GM23338 (cell line): ENCODE results near the gene RAD51B. TPM values are rescaled to one million over a fixed set of nuclear protein-coding genes. Genes with fewer than 3 reads are reported as not detected.

Experiments
- ATAC-seq: fragments of 200-7000 bp; cut with Tn5 transposase; 3 replicates; pipeline ENCODE4 v1.9.1; 2020
- DNase-seq: peaks from one replicate; pipeline ENCODE4 v3.0.0-alpha.2; 2015; ENCODE audit warnings: low spot score
- H2AFZ ChIP-seq: fragments of 200-600 bp; sonication (generic); 2 replicates; pipeline ENCODE4 v1.8.0; 2016; ENCODE audit warnings: antibody characterized with exemption, mild to moderate bottlenecking, moderate library complexity
- H3F3A ChIP-seq: fragments of 200-600 bp; sonication (generic); replicated peaks from 2 replicates; pipeline ENCODE4 v1.8.0; 2017; ENCODE audit warnings: antibody characterized with exemption, mixed run types, low read depth
- H3K27ac ChIP-seq: fragments of 200-600 bp; sonication (generic); 2 replicates; pipeline ENCODE4 v1.6.1; 2016; ENCODE audit warnings: low read depth
- H3K27me3 ChIP-seq: fragments of 200-600 bp; sonication (generic); 2 replicates; pipeline ENCODE4 v1.8.0; 2016; ENCODE audit warnings: mild to moderate bottlenecking, mixed run types, moderate library complexity; ENCODE audit not compliant: insufficient read depth
- H3K36me3 ChIP-seq: fragments of 200-600 bp; sonication (generic); 2 replicates; pipeline ENCODE4 v1.8.0; 2016; ENCODE audit warnings: mild to moderate bottlenecking; ENCODE audit not compliant: insufficient read depth
- H3K4me1 ChIP-seq: fragments of 200-600 bp; sonication (generic); 2 replicates; pipeline ENCODE4 v1.8.0; 2016; ENCODE audit warnings: mild to moderate bottlenecking, moderate library complexity; ENCODE audit not compliant: insufficient read depth
- H3K4me2 ChIP-seq: fragments of 200-600 bp; sonication (generic); 2 replicates; pipeline ENCODE4 v1.7.1; 2017; ENCODE audit warnings: mixed run types
- H3K4me3 ChIP-seq: fragments of 200-600 bp; sonication (generic); 2 replicates; pipeline ENCODE4 v1.6.1; 2016; ENCODE audit warnings: mixed run types
- H3K79me2 ChIP-seq: fragments of 200-600 bp; sonication (generic); replicated peaks from 2 replicates; pipeline ENCODE4 v1.8.0; 2017; ENCODE audit warnings: mild to moderate bottlenecking; ENCODE audit not compliant: insufficient read depth
- H3K9me2 ChIP-seq: fragments of 200-600 bp; sonication (generic); 2 replicates; pipeline ENCODE4 v1.8.0; 2017; ENCODE audit not compliant: insufficient read depth
- H4K20me1 ChIP-seq: fragments of 200-600 bp; sonication (generic); replicated peaks from 2 replicates; pipeline ENCODE4 v1.8.0; 2017; ENCODE audit warnings: mild to moderate bottlenecking; ENCODE audit not compliant: insufficient read depth
- H3K27ac Mint-ChIP-seq: 2 replicates; pipeline ENCODE4 v1.8.0; 2020; ENCODE audit warnings: inconsistent platforms, mild to moderate bottlenecking, moderate library complexity, mixed read lengths
- H3K27me3 Mint-ChIP-seq: 3 replicates; pipeline ENCODE4 v1.8.0; 2022; ENCODE audit warnings: low read depth, mild to moderate bottlenecking, moderate library complexity, mixed read lengths, inconsistent platforms; ENCODE audit not compliant: insufficient read depth, poor library complexity
- H3K36me3 Mint-ChIP-seq: 3 replicates; pipeline ENCODE4 v1.8.0; 2021; ENCODE audit warnings: low read depth, mild to moderate bottlenecking, inconsistent platforms, moderate library complexity, mixed read lengths
- H3K4me1 Mint-ChIP-seq: 3 replicates; pipeline ENCODE4 v1.8.0; 2020; ENCODE audit warnings: mild to moderate bottlenecking, inconsistent platforms, mixed read lengths
- H3K4me3 Mint-ChIP-seq: 3 replicates; pipeline ENCODE4 v1.8.0; 2021; ENCODE audit warnings: moderate library complexity, mild to moderate bottlenecking, inconsistent platforms, mixed read lengths
- H3K9me3 Mint-ChIP-seq: 3 replicates; pipeline ENCODE4 v1.8.0; 2020; ENCODE audit warnings: moderate library complexity, mild to moderate bottlenecking, inconsistent platforms, mixed read lengths
- CREB1 ChIP-seq: fragments of 250-450 bp; sonication (Bioruptor Pico); IDR thresholded peaks from 2 replicates; pipeline ENCODE4 v1.5.0; 2020; ENCODE audit warnings: low read depth, mild to moderate bottlenecking, moderate library complexity
- EZH2 ChIP-seq: fragments of 200-600 bp; sonication (generic); IDR thresholded peaks from one replicate; pipeline ENCODE4 v1.8.0; 2017; ENCODE audit warnings: antibody characterized with exemption, mild to moderate bottlenecking, low read depth; ENCODE audit not compliant: unreplicated experiment
- EZH2phosphoT487 ChIP-seq: fragments of 200-600 bp; sonication (generic); IDR thresholded peaks from one replicate; pipeline ENCODE4 v1.8.1; 2018; ENCODE audit warnings: antibody characterized with exemption; ENCODE audit not compliant: unreplicated experiment
- JUNB ChIP-seq: IDR thresholded peaks from one replicate; pipeline ENCODE4 v1.6.1; 2016; ENCODE audit warnings: antibody characterized with exemption; ENCODE audit not compliant: unreplicated experiment
- NANOG ChIP-seq: IDR thresholded peaks from 2 replicates; pipeline ENCODE4 v1.6.1; 2016; ENCODE audit warnings: antibody characterized with exemption, borderline replicate concordance
- POLR2AphosphoS5 ChIP-seq: IDR thresholded peaks from 2 replicates; pipeline ENCODE4 v1.6.1; 2016; ENCODE audit warnings: antibody characterized with exemption, low read depth
- REST ChIP-seq: IDR thresholded peaks from one replicate; pipeline ENCODE4 v1.6.1; 2018; ENCODE audit warnings: antibody characterized with exemption; ENCODE audit not compliant: unreplicated experiment
- STAT1 ChIP-seq: IDR thresholded peaks from one replicate; pipeline ENCODE4 v1.6.1; 2016; ENCODE audit warnings: antibody characterized with exemption; ENCODE audit not compliant: unreplicated experiment
- ZNF114 ChIP-seq: fragments of 250-450 bp; sonication (Bioruptor Pico); IDR thresholded peaks from 2 replicates; pipeline ENCODE4 v1.5.0; 2020; ENCODE audit warnings: mild to moderate bottlenecking, moderate library complexity
- ZNF331 ChIP-seq: fragments of 250-450 bp; sonication (Bioruptor Pico); IDR thresholded peaks from 2 replicates; pipeline ENCODE4 v1.5.0; 2020; ENCODE audit warnings: low read depth, mild to moderate bottlenecking, moderate library complexity
- polyA plus RNA-seq: library from polyadenylated mRNA; unstranded; fragments of >200 nt; fragmentation: Nextera tagmentation; extraction: Ambion mirVana; gene quantifications from 2 replicates; pipeline ENCODE4 v1.2.1, GENCODE V29; 2016
- total RNA-seq: library from RNA; depleted of rRNA; stranded (reverse); fragments of >200 nt; shearing (Covaris generic); gene quantifications from 2 replicates; pipeline ENCODE4 v1.2.3, GENCODE V29; 2014
- TF ChIP-seq, protein P1 (sequence below): fragments of 250-450 bp; sonication (Bioruptor Pico); IDR thresholded peaks from 2 replicates; pipeline ENCODE4 v1.5.0; 2020; ENCODE audit warnings: mild to moderate bottlenecking, moderate library complexity
- TF ChIP-seq, protein P2 (sequence below): IDR thresholded peaks from 2 replicates; pipeline ENCODE4 v1.6.1; 2016; ENCODE audit warnings: antibody characterized with exemption
- TF ChIP-seq, protein P3 (sequence below), 2 experiments: fragments of 200-600 bp in 1 of 2; sonication (generic) in 1 of 2; conservative IDR thresholded peaks; 2 replicates each; pipeline versions ENCODE4 v1.5.1 to v1.6.1; 2016 to 2017; ENCODE audit warnings: antibody characterized with exemption in 2 of 2, low read depth in 2 of 2, mild to moderate bottlenecking in 2 of 2, moderate library complexity in 1 of 2

Gene RAD51B
- total and polyA plus RNA-seq, 2 experiments from 2014 or later: 15.7 to 29.1 TPM

DNA sequence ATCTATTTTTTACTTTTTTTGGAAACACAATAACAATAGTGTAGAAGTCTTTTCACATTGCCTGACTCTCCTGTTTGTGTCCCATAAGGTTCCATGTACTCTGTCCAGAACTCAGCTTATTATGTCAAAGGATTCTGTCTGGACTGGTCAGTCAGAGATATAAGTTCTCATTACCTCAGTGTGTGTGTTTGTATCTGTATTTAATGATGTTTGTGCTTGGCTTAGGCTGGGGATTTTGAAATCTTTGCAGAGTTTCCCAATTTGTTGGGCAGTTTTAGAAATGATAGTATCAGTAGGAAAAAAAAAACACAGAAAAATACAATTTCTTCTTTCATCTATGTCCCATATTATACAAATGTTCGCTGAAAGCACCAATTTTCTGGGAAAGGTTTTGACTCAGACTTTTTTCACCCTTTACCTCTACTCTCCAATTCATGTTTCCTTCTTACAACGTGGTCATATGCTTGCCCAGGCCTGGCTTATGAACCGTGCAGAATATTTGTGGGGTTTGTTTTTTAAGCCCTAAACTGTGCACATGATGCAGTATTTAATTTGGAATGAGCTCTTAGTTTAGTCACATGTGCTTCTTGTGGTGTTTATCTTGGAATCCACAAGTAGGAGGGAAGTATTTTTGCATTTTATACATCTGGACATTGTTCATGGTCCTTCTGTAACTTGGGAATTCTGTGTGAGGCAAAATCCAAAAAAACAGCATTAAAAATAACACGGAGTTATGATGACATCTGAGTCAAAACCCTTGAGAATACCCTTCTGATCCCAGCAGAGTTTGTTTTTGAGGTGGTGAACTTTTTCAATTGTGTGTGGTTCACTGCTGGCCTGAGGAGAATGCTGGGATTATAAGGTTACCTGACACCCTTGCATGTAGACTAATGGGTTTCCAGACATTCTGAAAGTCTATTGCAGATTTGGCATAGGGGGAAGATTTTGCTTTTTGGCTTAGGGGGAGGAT lies 121.2 kb downstream of the RAD51B start:
- TF ChIP-seq, protein P1, sequence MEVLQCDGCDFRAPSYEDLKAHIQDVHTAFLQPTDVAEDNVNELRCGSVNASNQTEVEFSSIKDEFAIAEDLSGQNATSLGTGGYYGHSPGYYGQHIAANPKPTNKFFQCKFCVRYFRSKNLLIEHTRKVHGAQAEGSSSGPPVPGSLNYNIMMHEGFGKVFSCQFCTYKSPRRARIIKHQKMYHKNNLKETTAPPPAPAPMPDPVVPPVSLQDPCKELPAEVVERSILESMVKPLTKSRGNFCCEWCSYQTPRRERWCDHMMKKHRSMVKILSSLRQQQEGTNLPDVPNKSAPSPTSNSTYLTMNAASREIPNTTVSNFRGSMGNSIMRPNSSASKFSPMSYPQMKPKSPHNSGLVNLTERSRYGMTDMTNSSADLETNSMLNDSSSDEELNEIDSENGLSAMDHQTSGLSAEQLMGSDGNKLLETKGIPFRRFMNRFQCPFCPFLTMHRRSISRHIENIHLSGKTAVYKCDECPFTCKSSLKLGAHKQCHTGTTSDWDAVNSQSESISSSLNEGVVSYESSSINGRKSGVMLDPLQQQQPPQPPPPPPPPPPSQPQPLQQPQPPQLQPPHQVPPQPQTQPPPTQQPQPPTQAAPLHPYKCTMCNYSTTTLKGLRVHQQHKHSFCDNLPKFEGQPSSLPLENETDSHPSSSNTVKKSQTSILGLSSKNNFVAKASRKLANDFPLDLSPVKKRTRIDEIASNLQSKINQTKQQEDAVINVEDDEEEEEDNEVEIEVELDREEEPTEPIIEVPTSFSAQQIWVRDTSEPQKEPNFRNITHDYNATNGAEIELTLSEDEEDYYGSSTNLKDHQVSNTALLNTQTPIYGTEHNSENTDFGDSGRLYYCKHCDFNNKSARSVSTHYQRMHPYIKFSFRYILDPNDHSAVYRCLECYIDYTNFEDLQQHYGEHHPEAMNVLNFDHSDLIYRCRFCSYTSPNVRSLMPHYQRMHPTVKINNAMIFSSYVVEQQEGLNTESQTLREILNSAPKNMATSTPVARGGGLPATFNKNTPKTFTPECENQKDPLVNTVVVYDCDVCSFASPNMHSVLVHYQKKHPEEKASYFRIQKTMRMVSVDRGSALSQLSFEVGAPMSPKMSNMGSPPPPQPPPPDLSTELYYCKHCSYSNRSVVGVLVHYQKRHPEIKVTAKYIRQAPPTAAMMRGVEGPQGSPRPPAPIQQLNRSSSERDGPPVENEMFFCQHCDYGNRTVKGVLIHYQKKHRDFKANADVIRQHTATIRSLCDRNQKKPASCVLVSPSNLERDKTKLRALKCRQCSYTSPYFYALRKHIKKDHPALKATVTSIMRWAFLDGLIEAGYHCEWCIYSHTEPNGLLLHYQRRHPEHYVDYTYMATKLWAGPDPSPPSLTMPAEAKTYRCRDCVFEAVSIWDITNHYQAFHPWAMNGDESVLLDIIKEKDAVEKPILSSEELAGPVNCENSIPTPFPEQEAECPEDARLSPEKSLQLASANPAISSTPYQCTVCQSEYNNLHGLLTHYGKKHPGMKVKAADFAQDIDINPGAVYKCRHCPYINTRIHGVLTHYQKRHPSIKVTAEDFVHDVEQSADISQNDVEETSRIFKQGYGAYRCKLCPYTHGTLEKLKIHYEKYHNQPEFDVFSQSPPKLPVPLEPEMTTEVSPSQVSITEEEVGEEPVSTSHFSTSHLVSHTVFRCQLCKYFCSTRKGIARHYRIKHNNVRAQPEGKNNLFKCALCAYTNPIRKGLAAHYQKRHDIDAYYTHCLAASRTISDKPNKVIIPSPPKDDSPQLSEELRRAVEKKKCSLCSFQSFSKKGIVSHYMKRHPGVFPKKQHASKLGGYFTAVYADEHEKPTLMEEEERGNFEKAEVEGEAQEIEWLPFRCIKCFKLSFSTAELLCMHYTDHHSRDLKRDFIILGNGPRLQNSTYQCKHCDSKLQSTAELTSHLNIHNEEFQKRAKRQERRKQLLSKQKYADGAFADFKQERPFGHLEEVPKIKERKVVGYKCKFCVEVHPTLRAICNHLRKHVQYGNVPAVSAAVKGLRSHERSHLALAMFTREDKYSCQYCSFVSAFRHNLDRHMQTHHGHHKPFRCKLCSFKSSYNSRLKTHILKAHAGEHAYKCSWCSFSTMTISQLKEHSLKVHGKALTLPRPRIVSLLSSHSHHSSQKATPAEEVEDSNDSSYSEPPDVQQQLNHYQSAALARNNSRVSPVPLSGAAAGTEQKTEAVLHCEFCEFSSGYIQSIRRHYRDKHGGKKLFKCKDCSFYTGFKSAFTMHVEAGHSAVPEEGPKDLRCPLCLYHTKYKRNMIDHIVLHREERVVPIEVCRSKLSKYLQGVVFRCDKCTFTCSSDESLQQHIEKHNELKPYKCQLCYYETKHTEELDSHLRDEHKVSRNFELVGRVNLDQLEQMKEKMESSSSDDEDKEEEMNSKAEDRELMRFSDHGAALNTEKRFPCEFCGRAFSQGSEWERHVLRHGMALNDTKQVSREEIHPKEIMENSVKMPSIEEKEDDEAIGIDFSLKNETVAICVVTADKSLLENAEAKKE (CRISPR knock-in tag): no peak
- TF ChIP-seq, protein P2, sequence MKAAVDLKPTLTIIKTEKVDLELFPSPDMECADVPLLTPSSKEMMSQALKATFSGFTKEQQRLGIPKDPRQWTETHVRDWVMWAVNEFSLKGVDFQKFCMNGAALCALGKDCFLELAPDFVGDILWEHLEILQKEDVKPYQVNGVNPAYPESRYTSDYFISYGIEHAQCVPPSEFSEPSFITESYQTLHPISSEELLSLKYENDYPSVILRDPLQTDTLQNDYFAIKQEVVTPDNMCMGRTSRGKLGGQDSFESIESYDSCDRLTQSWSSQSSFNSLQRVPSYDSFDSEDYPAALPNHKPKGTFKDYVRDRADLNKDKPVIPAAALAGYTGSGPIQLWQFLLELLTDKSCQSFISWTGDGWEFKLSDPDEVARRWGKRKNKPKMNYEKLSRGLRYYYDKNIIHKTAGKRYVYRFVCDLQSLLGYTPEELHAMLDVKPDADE: no peak
- TF ChIP-seq CREB1 (CRISPR knock-in tag) (no peak), ZNF331 (CRISPR knock-in tag) (no peak), JUNB (no peak), STAT1 (no peak), EZH2 (no peak), EZH2phosphoT487 (no peak), REST (no peak), ZNF114 (CRISPR knock-in tag) (no peak), POLR2AphosphoS5 (no peak), NANOG (no peak)
- TF ChIP-seq, protein P3, sequence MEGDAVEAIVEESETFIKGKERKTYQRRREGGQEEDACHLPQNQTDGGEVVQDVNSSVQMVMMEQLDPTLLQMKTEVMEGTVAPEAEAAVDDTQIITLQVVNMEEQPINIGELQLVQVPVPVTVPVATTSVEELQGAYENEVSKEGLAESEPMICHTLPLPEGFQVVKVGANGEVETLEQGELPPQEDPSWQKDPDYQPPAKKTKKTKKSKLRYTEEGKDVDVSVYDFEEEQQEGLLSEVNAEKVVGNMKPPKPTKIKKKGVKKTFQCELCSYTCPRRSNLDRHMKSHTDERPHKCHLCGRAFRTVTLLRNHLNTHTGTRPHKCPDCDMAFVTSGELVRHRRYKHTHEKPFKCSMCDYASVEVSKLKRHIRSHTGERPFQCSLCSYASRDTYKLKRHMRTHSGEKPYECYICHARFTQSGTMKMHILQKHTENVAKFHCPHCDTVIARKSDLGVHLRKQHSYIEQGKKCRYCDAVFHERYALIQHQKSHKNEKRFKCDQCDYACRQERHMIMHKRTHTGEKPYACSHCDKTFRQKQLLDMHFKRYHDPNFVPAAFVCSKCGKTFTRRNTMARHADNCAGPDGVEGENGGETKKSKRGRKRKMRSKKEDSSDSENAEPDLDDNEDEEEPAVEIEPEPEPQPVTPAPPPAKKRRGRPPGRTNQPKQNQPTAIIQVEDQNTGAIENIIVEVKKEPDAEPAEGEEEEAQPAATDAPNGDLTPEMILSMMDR (conservative IDR thresholded peaks at IDR 0.05; ENCODE audit: low read depth in 2 of 2): no peak
- Histone ChIP-seq H4K20me1 (no peaks in the 10 kb centered on the region), H3K4me1 (peaks cover 51% of the 10 kb centered on the region), H3K36me3 (no peaks in the 10 kb centered on the region), H3F3A (no peaks in the 10 kb centered on the region), H3K27ac (peak overlapping the region; percentile 76), H3K4me2 (peak overlapping the region; percentile 17; the same call in 1 of the 2 replicates), H3K27me3 (no peaks in the 10 kb centered on the region), H3K4me3 (no peak overlapping the region), H2AFZ (no peak overlapping the region), H3K79me2 (no peaks in the 10 kb centered on the region), H3K9me2 (no peaks in the 10 kb centered on the region)
- Mint-ChIP-seq H3K4me3 (no peak overlapping the region), H3K9me3 (no peaks in the 10 kb centered on the region), H3K4me1 (peaks cover 59% of the 10 kb centered on the region), H3K27me3 (no peaks in the 10 kb centered on the region), H3K27ac (peak overlapping the region; percentile 25; the same call in 1 of the 2 replicates), H3K36me3 (no peaks in the 10 kb centered on the region)
- ATAC-seq: peak; percentile 41
- DNase-seq: peak; percentile 9
